GM11168 (cell line): ENCODE measurements around the gene FARS2.

Source experiments
- in situ Hi-C: fragments of 300-500 bp; cut with MboI; formaldehyde crosslinking; loops from one replicate; pipeline ENCODE4 v1.12.0; 2022; ENCODE audit warnings: low sequenced_read_pairs; ENCODE audit not compliant: unreplicated experiment

FARS2 gene

GRCh38 chr6:5455142-5455541 lies 193.8 kb downstream of the FARS2 start:
- in situ Hi-C loops: loop anchor here (25.0 kb wide), 1 partner anchor 532 kb away; no protein-coding TSS in a partner anchor

DNA sequence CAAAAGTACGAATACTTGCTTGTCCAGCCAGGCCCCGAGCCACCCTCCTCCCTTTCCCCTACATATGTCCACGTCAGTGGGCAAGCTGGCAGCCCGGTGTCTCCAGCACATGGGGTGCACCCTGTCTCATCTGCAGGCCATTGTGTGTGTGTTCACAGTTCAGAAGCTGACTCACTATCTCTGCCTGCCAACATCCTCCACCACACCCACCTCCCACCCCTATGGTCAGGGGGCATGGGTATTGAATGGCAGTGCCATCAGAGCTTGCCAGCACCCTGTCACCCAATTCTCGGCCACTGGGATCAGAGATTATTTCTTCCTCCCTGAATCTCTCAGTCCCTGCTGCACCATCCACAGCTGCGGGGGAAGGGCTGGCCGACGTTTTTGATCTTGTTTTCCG lies 195.7 kb downstream of the FARS2 start:
- in situ Hi-C loops: loop anchor here (25.0 kb wide), 1 partner anchor 530 kb away; no protein-coding TSS in a partner anchor

GRCh38 chr6:5457983-5458683 lies 196.8 kb downstream of the FARS2 start:
- in situ Hi-C loops: loop anchor here (25.0 kb wide), 1 partner anchor 529 kb away; no protein-coding TSS in a partner anchor

DNA sequence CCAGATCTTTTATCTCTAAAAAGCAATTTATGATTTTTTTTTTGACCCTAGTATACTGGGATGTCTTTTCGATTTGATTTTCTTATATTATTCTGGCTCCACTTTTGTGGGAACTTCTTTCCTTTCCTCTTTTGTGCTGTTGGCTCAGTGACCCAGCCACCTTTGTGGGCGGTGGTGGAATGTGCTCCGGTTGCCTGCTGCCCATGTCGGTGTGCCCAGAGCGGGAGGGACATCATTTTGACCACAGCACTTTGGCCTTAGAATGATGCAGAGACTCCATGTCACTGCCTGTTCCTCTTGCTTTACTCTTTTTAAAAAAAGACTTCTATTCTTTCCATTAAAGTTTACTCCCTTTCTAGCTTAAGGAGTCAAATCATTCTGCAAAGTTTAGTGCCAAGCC lies 198.0 kb downstream of the FARS2 start:
- in situ Hi-C loops: loop anchor here (25.0 kb wide), 1 partner anchor 528 kb away; no protein-coding TSS in a partner anchor

- in situ Hi-C loops: loop anchor here (25.0 kb wide), 1 partner anchor 526 kb away; no protein-coding TSS in a partner anchor
Measured at GRCh38 chr6:5461365-5461764, 200.1 kb downstream of the FARS2 start.

DNA sequence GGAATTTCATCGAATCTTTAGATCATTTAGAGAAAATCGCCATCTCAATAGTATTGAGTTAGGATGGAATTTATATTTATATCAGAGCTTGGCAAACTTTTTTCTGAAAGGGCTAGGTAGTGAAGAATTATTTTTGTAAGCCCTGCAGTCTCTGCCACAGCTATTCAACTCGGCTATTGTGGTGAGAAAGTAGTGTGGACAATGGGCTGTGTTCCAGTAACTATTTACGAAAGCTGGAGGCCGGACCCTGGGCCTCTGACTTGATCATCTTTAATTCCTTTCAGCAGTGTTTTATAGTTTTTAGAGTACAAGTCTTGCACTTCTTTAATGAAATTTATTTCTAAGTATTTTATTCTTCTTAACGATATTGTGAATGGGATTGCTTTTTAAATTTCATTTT lies 201.5 kb downstream of the FARS2 start:
- in situ Hi-C loops: loop anchor here (25.0 kb wide), 1 partner anchor 524 kb away; no protein-coding TSS in a partner anchor

GRCh38 chr6:5463690-5464089 lies 202.4 kb downstream of the FARS2 start:
- in situ Hi-C loops: loop anchor here (25.0 kb wide), 1 partner anchor 524 kb away; no protein-coding TSS in a partner anchor

GRCh38 chr6:5464099-5464885 lies 203.0 kb downstream of the FARS2 start:
- in situ Hi-C loops: loop anchor here (25.0 kb wide), 1 partner anchor 523 kb away; no protein-coding TSS in a partner anchor

- in situ Hi-C loops: loop anchor here (25.0 kb wide), 1 partner anchor 521 kb away; no protein-coding TSS in a partner anchor
Measured at GRCh38 chr6:5466281-5467136, 205.2 kb downstream of the FARS2 start.

GRCh38 chr6:5468586-5468985 lies 207.3 kb downstream of the FARS2 start:
- in situ Hi-C loops: loop anchor here (25.0 kb wide), 1 partner anchor 519 kb away; no protein-coding TSS in a partner anchor

- in situ Hi-C loops: loop anchor here (25.0 kb wide), 1 partner anchor 518 kb away; no protein-coding TSS in a partner anchor
Measured at GRCh38 chr6:5469101-5469846, 208.0 kb downstream of the FARS2 start.

DNA sequence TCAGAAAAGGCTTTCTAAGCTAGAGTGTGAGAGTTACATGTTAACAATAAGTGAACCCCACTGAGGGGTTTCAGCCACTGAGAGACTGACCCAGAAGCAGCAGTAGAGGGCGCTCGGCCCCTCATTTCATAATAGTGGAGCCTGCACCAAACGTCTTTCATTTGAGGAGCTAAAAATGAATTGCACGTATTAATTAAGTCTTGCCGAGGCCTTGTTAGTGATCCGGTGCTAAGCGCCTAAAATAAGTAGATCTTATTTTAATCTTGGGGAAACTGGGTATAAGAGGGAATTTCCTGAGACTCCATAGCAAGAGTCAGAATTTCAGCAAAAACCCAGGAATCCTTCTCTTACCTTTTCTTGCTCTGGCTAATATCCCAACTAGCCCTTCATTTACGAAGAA lies 209.7 kb downstream of the FARS2 start:
- in situ Hi-C loops: loop anchor here (25.0 kb wide), 1 partner anchor 516 kb away; no protein-coding TSS in a partner anchor

- in situ Hi-C loops: loop anchor here (25.0 kb wide), 1 partner anchor 515 kb away; no protein-coding TSS in a partner anchor
Measured at GRCh38 chr6:5471637-5472398, 210.5 kb downstream of the FARS2 start.

- in situ Hi-C loops: loop anchor here (25.0 kb wide), 1 partner anchor 515 kb away; no protein-coding TSS in a partner anchor
Measured at GRCh38 chr6:5472571-5472970, 211.3 kb downstream of the FARS2 start.

- in situ Hi-C loops: no loop called here
Measured at GRCh38 chr6:5475779-5476178, 214.5 kb downstream of the FARS2 start.

DNA sequence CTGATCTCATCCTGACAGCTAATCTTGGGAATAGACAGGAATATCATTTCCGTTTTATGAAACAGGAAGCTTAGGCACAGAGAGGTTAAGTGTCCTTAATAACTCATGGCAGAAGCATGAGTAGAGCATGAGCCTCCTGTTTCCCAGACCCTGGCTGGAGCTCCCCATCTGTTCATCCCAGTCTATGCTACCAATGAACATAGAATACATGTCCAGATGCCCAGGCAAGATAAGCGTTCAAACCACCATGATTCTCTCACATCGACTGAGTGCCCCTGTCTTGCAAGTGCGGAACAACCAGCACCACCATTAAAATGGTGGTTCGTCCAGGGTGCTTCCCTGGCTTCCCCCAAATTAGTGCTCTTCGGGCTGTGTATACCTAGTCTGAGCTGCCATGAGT lies 217.1 kb downstream of the FARS2 start:
- in situ Hi-C loops: no loop called here

- in situ Hi-C loops: no loop called here
Measured at GRCh38 chr6:5481033-5481432, 219.7 kb downstream of the FARS2 start.

- in situ Hi-C loops: no loop called here
Measured at GRCh38 chr6:5481750-5482149, 220.4 kb downstream of the FARS2 start.
